Progenitor cell of endocrine pancreas (in vitro differentiated cells): Measurements from ENCODE around the gene REPS2. TPM values are rescaled to one million over a fixed set of nuclear protein-coding genes. Genes with fewer than 3 reads are reported as not detected.

Source experiments
- DNase-seq: peaks from one replicate; pipeline ENCODE4 v3.0.0; 2021; ENCODE audit warnings: low spot score; ENCODE audit not compliant: unreplicated experiment
- H3K27ac Mint-ChIP-seq: 2 replicates; pipeline ENCODE4 v1.8.0; 2021; ENCODE audit warnings: mild to moderate bottlenecking, moderate library complexity, mixed read lengths
- H3K27me3 Mint-ChIP-seq: 2 replicates; pipeline ENCODE4 v1.8.0; 2021; ENCODE audit warnings: mixed read lengths
- H3K36me3 Mint-ChIP-seq: 2 replicates; pipeline ENCODE4 v1.8.0; 2022; ENCODE audit warnings: mixed read lengths; ENCODE audit not compliant: insufficient read depth
- H3K4me1 Mint-ChIP-seq: 2 replicates; pipeline ENCODE4 v1.8.0; 2021; ENCODE audit warnings: low read depth, mixed read lengths
- H3K4me3 Mint-ChIP-seq: 2 replicates; pipeline ENCODE4 v1.8.0; 2021; ENCODE audit warnings: low read depth, mild to moderate bottlenecking, moderate library complexity, mixed read lengths
- H3K9me3 Mint-ChIP-seq: 2 replicates; pipeline ENCODE4 v1.8.0; 2021; ENCODE audit warnings: low read depth, mixed read lengths
- CTCF ChIP-seq: fragments of 200-600 bp; sonication (generic); IDR thresholded peaks from one replicate; pipeline ENCODE4 v1.5.0; 2021; ENCODE audit warnings: antibody characterized with exemption, mild to moderate bottlenecking; ENCODE audit not compliant: unreplicated experiment
- total RNA-seq: library from RNA; stranded (reverse); gene quantifications from 2 replicates; pipeline ENCODE4 v1.2.1, GENCODE V29; 2021

The REPS2 gene
- total RNA-seq, 1 donor from 2014 or later = 4.3 TPM

GRCh38 chrX:17120816-17121215 is 174.4 kb downstream of the REPS2 start:
- Mint-ChIP-seq H3K27me3 (no peaks in the 10 kb centered on the region), H3K27ac (no peak overlapping the region), H3K9me3 (no peaks in the 10 kb centered on the region), H3K4me1 (peaks cover 7% of the 10 kb centered on the region), H3K36me3 (peaks cover 2% of the 10 kb centered on the region), H3K4me3 (no peak overlapping the region)
- DNase-seq = no peak
- TF ChIP-seq CTCF = no peak

- Mint-ChIP-seq H3K9me3 (no peaks in the 10 kb centered on the region), H3K4me1 (no peaks in the 10 kb centered on the region), H3K27me3 (no peaks in the 10 kb centered on the region), H3K4me3 (no peak overlapping the region), H3K36me3 (no peaks in the 10 kb centered on the region), H3K27ac (no peak overlapping the region)
- no peak for TF ChIP-seq CTCF
- no peak for DNase-seq
These were observed 207.5 kb downstream of the REPS2 start for GRCh38 chrX:17154001-17154400.

GRCh38 chrX:17160975-17161374 is 214.5 kb downstream of the REPS2 start:
- Mint-ChIP-seq H3K9me3 (peaks cover 33% of the 10 kb centered on the region), H3K27me3 (peaks cover 3% of the 10 kb centered on the region), H3K4me1 (no peaks in the 10 kb centered on the region), H3K4me3 (no peak overlapping the region), H3K36me3 (peaks cover 2% of the 10 kb centered on the region), H3K27ac (no peak overlapping the region)
- peak; percentile 23 for TF ChIP-seq CTCF
- DNase-seq = no peak

- H3K4me1 Mint-ChIP-seq = no peaks in the 10 kb centered on the region
These were observed 215.5 kb downstream of the REPS2 start for GRCh38 chrX:17161991-17162390.

GRCh38 chrX:17164079-17164478 is 217.6 kb downstream of the REPS2 start:
- DNase-seq = no peak
- H3K9me3 Mint-ChIP-seq = peaks cover 33% of the 10 kb centered on the region
- H3K4me1 Mint-ChIP-seq = no peaks in the 10 kb centered on the region
- TF ChIP-seq CTCF = no peak
- no peak overlapping the region for H3K4me3 Mint-ChIP-seq
- H3K36me3 Mint-ChIP-seq = peaks cover 2% of the 10 kb centered on the region
- no peak overlapping the region for H3K27ac Mint-ChIP-seq
- peaks cover 12% of the 10 kb centered on the region for H3K27me3 Mint-ChIP-seq

More at GRCh38 chrX:17161991-17162390, 215.5 kb downstream of the REPS2 start:
- Mint-ChIP-seq H3K36me3 (peaks cover 2% of the 10 kb centered on the region), H3K9me3 (peaks cover 33% of the 10 kb centered on the region), H3K27ac (no peak overlapping the region), H3K4me3 (no peak overlapping the region), H3K27me3 (peaks cover 3% of the 10 kb centered on the region)
- no peak for TF ChIP-seq CTCF
- DNase-seq = no peak
